H1 (cell line): ENCODE data around the gene MXRA7. TPM values are rescaled to one million over a fixed set of nuclear protein-coding genes. Genes with fewer than 3 reads are reported as not detected.
A peak's percentile ranks its signal among the peaks of the same experiment; 100 is the strongest.

Experiments used
- CTCF ChIA-PET: fragments of 300-600 bp; sonication (Branson Sonifier 250); formaldehyde crosslinking; loops from one replicate; lab custom pipeline; 2021; ENCODE audit not compliant: partially characterized antibody; lab: Charles Lee
- POLR2A ChIA-PET: fragments of 300-600 bp; sonication (Branson Sonifier 250); formaldehyde crosslinking; loops from one replicate; lab custom pipeline; 2021; ENCODE audit warnings: inconsistent platforms; ENCODE audit not compliant: partially characterized antibody; lab: Charles Lee
- DNase-seq, 2 experiments: peaks; one replicate each; pipeline versions ENCODE4 v3.0.0 to v3.0.0-alpha.2; 2010 to 2022; ENCODE audit warnings: low spot score in 2 of 2, low read depth in 1 of 2, mixed read lengths in 1 of 2
- FAIRE-seq: peaks from 2 replicates; lab custom pipeline; 2011; peaks lifted over from hg19 to GRCh38; lab: Jason Lieb, UNC
- H2AFZ ChIP-seq: 2 replicates; pipeline ENCODE4 v1.8.1; 2012; ENCODE audit warnings: low read length, inconsistent platforms
- H2AK5ac ChIP-seq: 2 replicates; pipeline ENCODE4 v1.6.1; 2013; ENCODE audit warnings: low read depth, low read length
- H2BK120ac ChIP-seq: replicated peaks from 2 replicates; pipeline ENCODE3; 2013; ENCODE audit warnings: low read depth, low read length, inconsistent platforms
- H2BK12ac ChIP-seq: 2 replicates; pipeline ENCODE4 v1.6.1; 2013; ENCODE audit warnings: low read depth, low read length
- H2BK15ac ChIP-seq: 2 replicates; pipeline ENCODE4 v1.6.1; 2013; ENCODE audit warnings: low read length
- H2BK20ac ChIP-seq: 2 replicates; pipeline ENCODE4 v1.6.1; 2013; ENCODE audit warnings: low read length
- H2BK5ac ChIP-seq: 2 replicates; pipeline ENCODE4 v1.6.1; 2013; ENCODE audit warnings: low read depth, low read length
- H3K14ac ChIP-seq: 2 replicates; pipeline ENCODE4 v1.6.1; 2013; ENCODE audit warnings: inconsistent platforms; ENCODE audit not compliant: insufficient read length
- H3K18ac ChIP-seq: 2 replicates; pipeline ENCODE4 v1.6.1; 2013; ENCODE audit warnings: low read length; ENCODE audit errors: extremely low read depth
- H3K23ac ChIP-seq: 2 replicates; pipeline ENCODE4 v1.6.1; 2013; ENCODE audit warnings: inconsistent platforms; ENCODE audit not compliant: insufficient read length
- H3K23me2 ChIP-seq: 2 replicates; pipeline ENCODE4 v1.6.1; 2013; ENCODE audit warnings: low read depth, low read length
- H3K27ac ChIP-seq: 2 replicates; pipeline ENCODE4 v1.6.1; 2011; ENCODE audit warnings: low read depth, low read length, inconsistent platforms
- H3K27me3 ChIP-seq, 4 experiments: replicated peaks in 1 of 4; 1 replicate in 1 of 4; 2 replicates in 3 of 4; pipeline versions ENCODE4 v1.6.1 to v1.8.1; 2011 to 2013; ENCODE audit warnings: low read length in 3 of 4, mild to moderate bottlenecking in 3 of 4, inconsistent platforms in 2 of 4, mixed read lengths in 2 of 4, moderate library complexity in 1 of 4; ENCODE audit not compliant: control insufficient read depth in 3 of 4, insufficient read depth in 3 of 4; ENCODE audit errors: extremely low read depth in 1 of 4
- H3K36me3 ChIP-seq, 4 experiments: 2 replicates each; pipeline versions ENCODE4 v1.6.1 to v1.8.1; 2011 to 2013; ENCODE audit warnings: mild to moderate bottlenecking in 4 of 4, low read length in 3 of 4, moderate library complexity in 2 of 4, control low read depth in 1 of 4, inconsistent platforms in 1 of 4; ENCODE audit not compliant: insufficient read depth in 4 of 4, control insufficient read depth in 2 of 4
- H3K4ac ChIP-seq: replicated peaks from 2 replicates; pipeline ENCODE3; 2013; ENCODE audit warnings: low read length, low read depth, mixed read lengths, inconsistent platforms; ENCODE audit not compliant: insufficient read length
- H3K4me1 ChIP-seq, 4 experiments: replicated peaks in 1 of 4; 1 replicate in 1 of 4; 2 replicates in 3 of 4; pipeline versions ENCODE4 v1.6.1 to v1.8.1; 2011 to 2013; ENCODE audit warnings: low read length in 3 of 4, inconsistent platforms in 2 of 4, mixed read lengths in 1 of 4; ENCODE audit not compliant: insufficient read depth in 4 of 4, control insufficient read depth in 3 of 4
- H3K4me2 ChIP-seq, 2 experiments: 2 replicates each; pipeline versions ENCODE4 v1.6.1 to v1.8.1; 2011 to 2013; ENCODE audit warnings: low read depth in 2 of 2, low read length in 2 of 2, control low read depth in 1 of 2, inconsistent platforms in 1 of 2, mild to moderate bottlenecking in 1 of 2; ENCODE audit not compliant: insufficient read depth in 1 of 2
- H3K4me3 ChIP-seq, 4 experiments: fragments of 200-600, 300-600 bp in 1 of 4; sonication (generic), shearing (Covaris generic), sonication (Bioruptor Twin) in 1 of 4; 2 replicates each; pipeline versions ENCODE4 v1.5.1 to v1.8.1; 2011 to 2016; ENCODE audit warnings: low read length in 4 of 4, low read depth in 3 of 4, control low read depth in 2 of 4, inconsistent platforms in 2 of 4, mild to moderate bottlenecking in 2 of 4, mixed read lengths in 1 of 4, moderate library complexity in 1 of 4; ENCODE audit not compliant: insufficient read depth in 2 of 4; ENCODE audit errors: extremely low read depth in 1 of 4
- H3K56ac ChIP-seq: replicated peaks from 2 replicates; pipeline ENCODE3; 2013; ENCODE audit warnings: low read depth, mild to moderate bottlenecking, mixed read lengths, low read length, inconsistent platforms; ENCODE audit not compliant: insufficient read length
- H3K79me1 ChIP-seq: 2 replicates; pipeline ENCODE4 v1.6.1; 2013; ENCODE audit warnings: low read depth, low read length, control low read depth
- H3K79me2 ChIP-seq, 2 experiments: 2 replicates each; pipeline versions ENCODE4 v1.6.1 to v1.8.1; 2012 to 2013; ENCODE audit warnings: low read length in 2 of 2, mild to moderate bottlenecking in 2 of 2, inconsistent platforms in 1 of 2; ENCODE audit not compliant: insufficient read depth in 2 of 2, control insufficient read depth in 1 of 2
- H3K9ac ChIP-seq, 4 experiments: replicated peaks in 1 of 4; 1 replicate in 1 of 4; 2 replicates in 3 of 4; pipeline versions ENCODE4 v1.6.1 to v1.8.1; 2011 to 2013; ENCODE audit warnings: low read depth in 3 of 4, low read length in 3 of 4, control low read depth in 2 of 4, mild to moderate bottlenecking in 2 of 4, moderate library complexity in 2 of 4, inconsistent platforms in 1 of 4; ENCODE audit errors: extremely low read depth in 1 of 4
- H3K9me3 ChIP-seq, 2 experiments: 2 replicates each; pipeline versions ENCODE4 v1.6.1 to v1.8.1; 2012 to 2013; ENCODE audit warnings: mild to moderate bottlenecking in 2 of 2, moderate library complexity in 2 of 2, control low read depth in 1 of 2, inconsistent platforms in 1 of 2, low read depth in 1 of 2, low read length in 1 of 2, mixed read lengths in 1 of 2; ENCODE audit not compliant: insufficient read depth in 2 of 2
- H4K20me1 ChIP-seq, 2 experiments: replicated peaks in 1 of 2; 2 replicates each; pipeline versions ENCODE3 to v1.8.1; 2011 to 2013; ENCODE audit warnings: inconsistent platforms in 2 of 2, low read length in 2 of 2, mild to moderate bottlenecking in 1 of 2; ENCODE audit not compliant: insufficient read depth in 2 of 2, control insufficient read depth in 1 of 2
- H4K5ac ChIP-seq: 2 replicates; pipeline ENCODE4 v1.6.1; 2013; ENCODE audit warnings: low read length, low read depth, mixed read lengths, inconsistent platforms; ENCODE audit not compliant: insufficient read length
- H4K8ac ChIP-seq: 2 replicates; pipeline ENCODE4 v1.8.0; 2013; ENCODE audit warnings: mild to moderate bottlenecking, moderate library complexity, low read length, inconsistent platforms; ENCODE audit not compliant: insufficient read depth; ENCODE audit errors: extremely low read depth
- H4K91ac ChIP-seq: replicated peaks from 2 replicates; pipeline ENCODE3; 2013; ENCODE audit warnings: low read length, mixed read lengths, inconsistent platforms; ENCODE audit not compliant: insufficient read length
- BCL11A ChIP-seq, 2 experiments: IDR thresholded peaks; one replicate each; pipeline ENCODE4 v1.6.1; 2011; ENCODE audit warnings: low read depth in 2 of 2, low read length in 2 of 2, mild to moderate bottlenecking in 2 of 2
- CBX5 ChIP-seq: fragments of 300-800, 300-1000 bp; sonication (generic); IDR thresholded peaks from 2 replicates; pipeline ENCODE4 v1.7.1; 2016; ENCODE audit warnings: antibody characterized with exemption, low read length, low read depth
- CHD1 ChIP-seq: IDR thresholded peaks from 2 replicates; pipeline ENCODE4 v1.6.1; 2012; ENCODE audit warnings: low read depth, low read length, improper control_type of control experiment
- EGR1 ChIP-seq: IDR thresholded peaks from 2 replicates; pipeline ENCODE4 v1.6.1; 2011; ENCODE audit warnings: low read depth, low read length, borderline replicate concordance
- EP300 ChIP-seq, 2 experiments: IDR thresholded peaks; 1 replicate in 1 of 2; 2 replicates in 1 of 2; pipeline ENCODE4 v1.6.1; 2011 to 2012; ENCODE audit warnings: low read depth in 2 of 2, low read length in 2 of 2, mild to moderate bottlenecking in 2 of 2, borderline replicate concordance in 1 of 2, inconsistent platforms in 1 of 2, moderate library complexity in 1 of 2
- GTF2F1 ChIP-seq: IDR thresholded peaks from 2 replicates; pipeline ENCODE4 v1.6.1; 2012; ENCODE audit warnings: low read depth, low read length, improper control_type of control experiment, borderline replicate concordance
- JUND ChIP-seq: IDR thresholded peaks from 2 replicates; pipeline ENCODE4 v1.6.1; 2011; ENCODE audit warnings: mild to moderate bottlenecking, improper control_type of control experiment, low read length
- KDM1A ChIP-seq: fragments of 200-600, 300-600 bp; sonication (generic); IDR thresholded peaks from 2 replicates; pipeline ENCODE4 v1.7.1; 2016; ENCODE audit warnings: mild to moderate bottlenecking, low read length, borderline replicate concordance
- RAD21 ChIP-seq, 2 experiments: IDR thresholded peaks in 1 of 2; conservative IDR thresholded peaks in 1 of 2; 2 replicates each; pipeline ENCODE4 v1.6.1; 2011; ENCODE audit warnings: low read depth in 2 of 2, low read length in 2 of 2, improper control_type of control experiment in 1 of 2, inconsistent platforms in 1 of 2, mild to moderate bottlenecking in 1 of 2, moderate library complexity in 1 of 2
- RFX5 ChIP-seq: IDR thresholded peaks from 2 replicates; pipeline ENCODE4 v1.6.1; 2011; ENCODE audit warnings: low read depth, low read length, improper control_type of control experiment, borderline replicate concordance
- RNF2 ChIP-seq: fragments of 200-900, 300-1000 bp; sonication (generic); IDR thresholded peaks from 2 replicates; pipeline ENCODE4 v1.7.1; 2016; ENCODE audit warnings: borderline replicate concordance, low read depth, mild to moderate bottlenecking, antibody characterized with exemption, low read length; ENCODE audit not compliant: poor library complexity, severe bottlenecking; ENCODE audit errors: missing control alignments
- SP4 ChIP-seq: IDR thresholded peaks from 2 replicates; pipeline ENCODE4 v1.6.1; 2012; ENCODE audit warnings: low read length, inconsistent platforms
- TCF12 ChIP-seq: IDR thresholded peaks from 2 replicates; pipeline ENCODE4 v1.6.1; 2011; ENCODE audit warnings: low read depth, mild to moderate bottlenecking, low read length
- WGBS, 2 experiments: shearing (Covaris generic) in 1 of 2; methylation state at CpG; one replicate each; pipeline versions ENCODE4 v1.1.6 to v1.1.7; 2013 to 2015; ENCODE audit warnings: low lambda C conversion rate in 2 of 2, mixed read lengths in 2 of 2, inconsistent platforms in 1 of 2, low coverage in 1 of 2, missing lambda C conversion rate in 1 of 2; ENCODE audit not compliant: insufficient replicate concordance in 2 of 2, insufficient coverage in 1 of 2, insufficient read length in 1 of 2; ENCODE audit errors: extremely low coverage in 1 of 2, missing lambda C conversion rate in 1 of 2; 5-methylcytosine and 5-hydroxymethylcytosine counted together
- polyA plus RNA-seq, 7 experiments: library from polyadenylated mRNA; depleted of rRNA in 3 of 7; stranded (reverse) in 5 of 7; unstranded in 2 of 7; fragments of >200 nt in 5 of 7; fragments of 200-250 nt in 2 of 7; gene quantifications; 1 replicate in 5 of 7; 2 replicates in 1 of 7; 4 replicates in 1 of 7; pipeline versions ENCODE4 v1.2.1 to v1.2.3, GENCODE V29; 2011 to 2013; ENCODE audit warnings: missing spikeins in 2 of 7, mixed read lengths in 2 of 7
- total RNA-seq: library from RNA; stranded (reverse); fragmentation: NEBNext Ultra II Directional; extraction: Animal tissue kit (Norgen Biotek cat#: 25700); gene quantifications from 2 replicates; pipeline ENCODE4 v1.2.1, GENCODE V29; 2021
- TF ChIP-seq, protein P1 (sequence below): IDR thresholded peaks from 2 replicates; pipeline ENCODE4 v1.6.1; 2012; ENCODE audit warnings: inconsistent platforms

Gene MXRA7
- total and polyA plus RNA-seq, 2 of the 8 experiments (the other 6 are each of a cell fraction or from before 2014, with no cell fraction given) = 17.8 to 26.6 TPM

DNA sequence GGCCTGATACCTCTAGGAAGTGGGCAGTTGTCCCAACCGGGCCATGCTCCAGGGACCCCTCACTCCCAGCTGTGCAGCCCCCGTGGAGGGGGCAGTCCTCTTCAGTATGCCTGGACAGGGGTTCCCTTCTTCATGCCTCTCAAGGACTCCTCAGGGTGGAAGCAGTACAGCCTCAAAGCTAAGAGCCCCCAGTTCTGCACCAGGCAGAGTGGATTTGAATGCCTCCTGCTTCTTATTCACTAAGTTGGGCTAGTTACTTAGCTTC lies 43.3 kb downstream of the MXRA7 start:
- H2BK120ac ChIP-seq = no peak overlapping the region
- no peak overlapping the region for H3K18ac ChIP-seq
- peaks cover 9% of the 10 kb centered on the region for H3K23me2 ChIP-seq
- WGBS, 2 experiments = 70% methylated on average over 2 of the region's 2 CpGs; no CpG with 5 or more reads in 1 of the 2 experiments
- H3K14ac ChIP-seq = no peak overlapping the region
- H2BK5ac ChIP-seq = no peak overlapping the region
- H3K27me3 ChIP-seq = no peaks in the 10 kb centered on the region
- no peak overlapping the region for H3K27ac ChIP-seq
- FAIRE-seq = no peak
- H2BK12ac ChIP-seq = no peak overlapping the region
- H4K5ac ChIP-seq = no peak overlapping the region
- H3K4me3 ChIP-seq = no peak overlapping the region
- 0 out of 2 replicates have a peak overlapping the region, but pooled peaks have one; percentile 45 for H2AFZ ChIP-seq
- no peak for DNase-seq
- H3K79me2 ChIP-seq = no peaks in the 10 kb centered on the region
- H2AK5ac ChIP-seq = no peak overlapping the region
- H3K4me2 ChIP-seq = no peak overlapping the region
- H3K9me3 ChIP-seq = no peaks in the 10 kb centered on the region
- POLR2A ChIA-PET = no interaction called here
- no peak overlapping the region for H3K23ac ChIP-seq
- no peaks in the 10 kb centered on the region for H3K79me1 ChIP-seq
- CTCF ChIA-PET = interaction anchor here (0.5 to 2.3 kb wide), 6 partner anchors 9 to 110 kb away, joined by 3 to 6 read pairs (median 4); no protein-coding TSS in a partner anchor
- H4K20me1 ChIP-seq = no peaks in the 10 kb centered on the region
- peaks cover 1 to 10% (median 7%) of the 10 kb centered on the region in 4 experiments for H3K4me1 ChIP-seq
- H4K91ac ChIP-seq = no peak overlapping the region
- no peak overlapping the region for H3K56ac ChIP-seq
- no peaks in the 10 kb centered on the region for H3K36me3 ChIP-seq
- no peak overlapping the region for H4K8ac ChIP-seq
- H3K4ac ChIP-seq = no peak overlapping the region
- H2BK20ac ChIP-seq = no peak overlapping the region
- H2BK15ac ChIP-seq = no peak overlapping the region
- no peak overlapping the region for H3K9ac ChIP-seq
- TF ChIP-seq RAD21 (IDR thresholded peaks at IDR 0.05 in 1 of 2, conservative IDR thresholded peaks at IDR 0.05 in 1 of 2; ENCODE audit: low read depth in 2 of 2, low read length in 2 of 2) (no peak), KDM1A (no peak), CBX5 (no peak), BCL11A (IDR thresholded peaks at IDR 0.05; ENCODE audit: low read depth in 2 of 2, low read length in 2 of 2) (no peak), EGR1 (no peak), SP4 (no peak), JUND (no peak), EP300 (IDR thresholded peaks at IDR 0.05; ENCODE audit: borderline replicate concordance in 1 of 2, low read depth in 2 of 2, low read length in 2 of 2) (no peak), RFX5 (no peak), TCF12 (no peak), RNF2 (no peak), CHD1 (no peak), GTF2F1 (no peak)
- TF ChIP-seq, protein P1, sequence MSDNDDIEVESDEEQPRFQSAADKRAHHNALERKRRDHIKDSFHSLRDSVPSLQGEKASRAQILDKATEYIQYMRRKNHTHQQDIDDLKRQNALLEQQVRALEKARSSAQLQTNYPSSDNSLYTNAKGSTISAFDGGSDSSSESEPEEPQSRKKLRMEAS = no peak
